Activated CD8-positive, alpha-beta T cell treated with anti-CD3 and anti-CD28 coated beads, Interleukin-2, amount 10 ng/mL, durations not matched to agents 7 days and 5 days (primary cell): Measurements from ENCODE around the gene EIF1AX. TPM values are rescaled to one million over a fixed set of nuclear protein-coding genes. Genes with fewer than 3 reads are reported as not detected.

ENCODE experiments used
- total RNA-seq, 2 experiments: library from RNA; stranded (reverse); gene quantifications; one replicate each; pipeline ENCODE4 v1.2.3, GENCODE V29; 2021

The EIF1AX gene
- total RNA-seq, 2 experiments from 2014 or later: 84.8 to 92.4 TPM

Other genes with a start within 250 kb of the EIF1AX start
- 1 to 10 TPM; 5.1 to 6.7 TPM for gene BCLAF3, start 150.8 kb downstream of the EIF1AX start, total RNA-seq
- gene MAP7D2, start 24.9 kb downstream of the EIF1AX start, total RNA-seq: under 1 TPM; 0.13 to 0.21 TPM
- gene RPS6KA3, start 125.1 kb upstream of the EIF1AX start, total RNA-seq: 10 to 100 TPM; 80.2 to 82.0 TPM